Activated CD4-positive, alpha-beta T cell treated with anti-CD3 and anti-CD28 coated beads, Interleukin-2, Interleukin-6, amounts not matched to agents 100 ng/mL and 50 ng/mL, durations not matched to agents 16 hours and 8 hours (primary cell): ENCODE measurements around the gene TUBB1.
"Not testable (repeated sequence)": the region's sequence is repeated elsewhere in the genome, so short reads cannot be mapped to it uniquely, and the experiment has no call there.

Experiments
- DNase-seq: peaks from one replicate; pipeline ENCODE4 v3.0.0-alpha.2; 2020

Gene TUBB1

DNA sequence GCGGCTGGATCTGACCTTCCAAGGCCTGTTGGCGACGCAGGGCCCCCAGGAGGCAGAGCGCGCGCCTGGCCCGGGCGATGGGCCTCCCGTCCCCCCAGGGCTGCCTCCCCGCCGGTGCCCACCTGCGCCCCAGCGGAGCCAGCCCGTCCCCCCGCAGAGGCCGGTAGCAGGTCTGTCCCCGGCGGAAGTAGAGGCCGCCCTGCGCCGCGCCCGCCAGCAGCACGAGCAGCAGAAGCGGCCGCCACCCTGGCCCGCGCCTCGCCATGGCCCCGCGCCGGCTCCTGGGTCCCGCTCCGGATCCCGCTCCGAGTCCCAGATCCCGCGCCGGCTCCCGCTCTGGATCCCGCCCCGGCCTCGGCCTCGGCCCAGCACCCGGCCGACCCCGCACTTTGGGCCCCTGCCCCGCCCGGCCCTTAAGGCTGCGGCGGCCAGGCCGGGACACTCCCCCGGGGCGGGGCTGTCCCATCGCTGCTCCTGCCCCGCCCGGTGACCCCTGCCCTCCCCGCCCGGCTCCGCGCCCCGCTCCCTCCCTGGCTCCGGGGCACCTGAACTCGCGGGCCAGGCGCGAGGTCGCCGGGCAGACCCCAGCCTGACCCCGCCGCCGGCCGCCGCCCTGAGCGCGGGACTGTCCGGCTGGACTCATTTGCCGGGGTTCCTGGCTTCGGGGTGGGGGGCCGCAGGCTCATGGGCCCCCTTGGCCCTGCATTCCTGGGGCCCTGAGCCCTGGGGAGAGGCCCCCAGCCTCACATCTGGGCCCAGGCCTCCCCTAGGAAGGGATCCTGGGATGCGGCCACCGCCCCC, 12.2 kb upstream of the TUBB1 start, which contains the start of gene CTSZ:
CTSZ (minus strand) TSS at position 391 of the 801 bp plus-strand sequence; CDS start at position 265, 126 bp downstream.
- DNase-seq: peak; percentile 43

- DNase-seq: no peak
Measured at GRCh38 chr20:59007665-59008511, 11.3 kb upstream of the TUBB1 start.

- no peak for DNase-seq
Measured at GRCh38 chr20:59008715-59009336, 10.4 kb upstream of the TUBB1 start.

GRCh38 chr20:59010321-59010994, 8.8 kb upstream of the TUBB1 start:
- no peak for DNase-seq

DNA sequence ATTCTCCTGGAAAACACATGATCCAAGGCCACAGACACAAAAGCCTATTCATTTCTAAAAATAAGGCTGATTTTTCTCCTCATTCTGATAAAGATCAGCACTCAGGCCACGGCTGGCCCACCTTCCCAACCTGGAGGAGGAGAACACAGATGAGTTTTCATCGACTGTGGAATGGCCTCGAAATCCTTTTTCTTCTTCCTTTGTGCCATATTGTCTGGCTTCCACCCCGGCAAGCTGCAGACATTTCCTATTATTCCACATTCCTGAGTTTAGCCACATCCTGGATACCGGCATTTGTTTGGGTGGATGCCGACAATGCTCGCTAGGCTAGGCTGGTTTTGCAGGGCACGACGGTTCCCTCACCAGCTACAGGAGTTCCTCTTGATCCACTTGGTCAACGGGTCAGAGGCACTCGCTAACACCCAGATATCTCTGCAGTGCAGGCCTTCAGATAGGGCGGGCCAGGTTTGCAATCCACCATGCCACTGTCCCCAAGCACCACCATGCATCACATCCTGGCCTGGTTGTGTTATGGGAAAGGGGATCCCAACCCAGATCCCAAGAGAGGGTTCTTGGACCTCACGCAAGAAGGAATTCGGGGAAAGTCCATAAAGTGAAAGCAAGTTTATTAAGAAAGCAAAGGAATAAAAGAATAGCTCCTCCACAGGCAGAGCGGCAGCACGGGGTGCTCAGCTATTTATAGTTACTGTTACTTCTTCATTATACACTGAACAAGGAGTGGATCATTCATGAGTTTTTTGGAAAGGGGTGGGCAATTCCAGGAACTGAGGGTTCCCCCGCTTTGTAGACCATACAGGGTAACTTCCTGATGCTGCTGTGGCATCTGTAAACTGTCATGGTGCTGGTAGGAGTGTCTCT, 8.0 kb upstream of the TUBB1 start:
- DNase-seq: no peak

GRCh38 chr20:59011874-59012157, 7.4 kb upstream of the TUBB1 start:
- not testable (repeated sequence) for DNase-seq

DNA sequence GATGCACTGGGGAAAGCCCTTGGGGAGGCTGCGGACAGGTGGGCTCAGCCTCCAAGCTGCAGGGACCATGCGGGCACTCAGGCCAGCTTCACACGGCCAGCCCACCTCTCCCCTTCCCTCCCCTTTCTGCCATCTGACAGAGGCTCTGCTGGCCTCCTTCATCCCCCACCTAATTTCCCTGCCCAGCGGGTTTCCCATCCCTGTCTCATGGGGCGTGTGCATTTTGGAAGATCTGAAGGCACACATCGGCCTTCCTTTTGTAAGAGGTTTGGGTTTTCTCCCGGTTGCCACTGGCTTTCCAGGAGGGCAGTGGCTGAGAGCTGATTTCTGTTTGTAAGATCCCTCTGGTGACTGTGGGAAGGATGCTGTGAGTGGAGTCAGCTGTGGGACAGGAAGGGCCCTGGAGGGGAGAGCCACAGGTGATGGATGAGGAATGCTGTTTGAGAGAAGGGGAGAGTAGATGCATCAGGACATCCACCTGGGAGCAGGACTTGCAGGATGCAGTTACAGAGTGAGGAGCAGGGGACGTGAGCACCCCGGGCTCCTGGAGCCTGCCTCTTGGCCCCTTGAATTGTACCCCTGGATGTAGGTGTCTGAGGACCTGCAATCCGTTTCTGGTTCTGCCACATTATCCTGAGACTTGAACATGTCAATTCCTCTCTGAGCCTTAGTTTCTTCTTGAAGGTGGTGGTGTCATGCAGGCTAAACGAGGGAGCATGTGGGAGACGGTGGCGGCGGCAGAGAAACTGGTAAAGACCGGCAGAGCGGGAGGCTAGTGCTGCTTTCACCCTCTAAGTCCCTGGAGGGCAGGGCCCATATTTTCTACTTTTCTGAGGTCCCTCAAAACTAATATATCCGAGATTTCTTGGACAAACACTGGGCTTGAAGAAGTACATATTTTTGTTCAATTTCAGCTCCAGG, 5.9 kb upstream of the TUBB1 start:
- DNase-seq: no peak

- DNase-seq: no peak
Measured at GRCh38 chr20:59013959-59014608, 5.1 kb upstream of the TUBB1 start.

- no peak for DNase-seq
Measured at GRCh38 chr20:59014680-59015389, 4.4 kb upstream of the TUBB1 start.

- no peak for DNase-seq
Measured at GRCh38 chr20:59015411-59015810, 3.8 kb upstream of the TUBB1 start.

DNA sequence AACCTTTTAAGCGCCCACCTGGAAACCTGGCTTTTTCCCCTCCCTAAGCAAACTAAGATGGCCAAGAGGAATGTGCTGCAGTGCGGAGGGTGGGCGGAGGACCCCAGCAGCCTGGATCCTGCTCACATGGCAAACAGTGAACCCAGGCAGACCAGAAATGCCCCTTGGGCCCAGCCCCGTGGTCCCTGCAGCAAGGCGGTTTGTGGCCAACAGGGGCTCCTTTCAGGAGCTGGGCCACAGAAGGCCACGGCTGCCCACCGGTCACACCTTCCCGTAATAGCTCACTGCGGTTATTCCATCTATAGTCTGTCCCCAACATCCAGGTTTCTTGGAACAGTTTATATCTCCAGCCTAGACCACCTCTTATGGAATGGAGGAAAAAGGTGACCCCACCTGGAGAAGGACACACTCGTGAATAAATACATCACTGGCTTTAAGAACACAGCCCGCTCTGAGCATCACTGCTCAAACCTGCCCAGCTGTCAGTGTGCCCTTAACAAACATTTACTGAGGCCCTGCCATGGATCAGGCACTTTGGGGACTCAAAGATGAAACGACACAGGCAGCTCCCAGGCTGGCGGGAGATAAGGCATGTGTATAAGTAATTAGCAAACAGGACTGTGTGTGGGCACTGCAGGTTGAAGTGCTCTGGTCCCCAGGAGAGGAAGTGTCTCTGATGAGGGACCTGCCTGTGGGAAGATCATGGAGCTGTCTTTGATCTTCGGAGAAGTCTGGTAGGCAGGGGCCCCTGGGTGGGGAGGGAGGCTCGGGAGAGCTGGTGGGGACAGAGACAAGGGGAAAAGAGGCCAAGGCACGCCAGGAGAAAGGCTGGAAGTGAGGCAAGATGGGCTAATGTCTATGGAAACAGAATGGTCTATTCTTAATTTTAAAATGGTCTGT, 3.2 kb upstream of the TUBB1 start:
- no peak for DNase-seq

- no peak for DNase-seq
Measured at GRCh38 chr20:59016795-59017492, 2.3 kb upstream of the TUBB1 start.

DNA sequence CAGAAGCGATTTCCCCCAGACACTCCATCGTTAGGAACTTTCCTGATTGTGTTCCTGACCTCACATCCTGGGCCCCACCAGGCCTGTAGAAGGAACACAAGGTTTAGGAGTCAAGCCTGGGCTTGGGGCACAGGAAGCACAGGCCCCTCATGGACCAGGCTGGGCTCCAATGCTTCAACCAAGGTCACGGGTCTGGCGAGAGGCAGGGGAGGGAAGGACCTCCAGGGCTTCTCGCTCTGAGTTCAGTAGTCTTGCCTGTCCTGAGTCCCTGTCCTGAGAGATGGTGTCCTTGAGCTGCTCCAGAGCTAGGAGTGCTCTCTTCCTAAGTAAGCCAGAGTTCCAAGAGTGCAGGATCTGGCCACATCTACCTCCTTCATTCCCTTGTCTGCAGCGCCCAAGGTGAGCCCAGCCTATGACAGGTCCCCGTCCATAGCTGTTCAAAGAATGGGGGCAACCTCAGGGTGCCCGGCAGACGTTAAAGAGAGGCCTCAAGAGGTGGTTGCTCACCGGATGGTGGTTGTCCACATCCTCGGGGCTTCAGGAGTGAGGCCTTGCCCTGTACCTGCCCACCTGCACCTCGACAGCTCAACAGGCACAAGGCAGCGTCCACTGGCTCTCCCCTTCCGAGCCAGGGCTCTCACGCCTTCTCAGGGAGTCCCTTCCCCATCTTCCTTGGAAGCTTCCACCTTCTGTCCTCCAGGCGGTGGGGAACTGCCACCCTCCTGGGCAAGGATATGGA, 1.6 kb upstream of the TUBB1 start:
- DNase-seq: no peak

GRCh38 chr20:59018817-59019216, 412 bp upstream of the TUBB1 start:
- DNase-seq: no peak

GRCh38 chr20:59020938-59021551, 1.8 kb downstream of the TUBB1 start:
- DNase-seq: no peak

GRCh38 chr20:59022754-59023153, 3.5 kb downstream of the TUBB1 start:
- DNase-seq: no peak

DNA sequence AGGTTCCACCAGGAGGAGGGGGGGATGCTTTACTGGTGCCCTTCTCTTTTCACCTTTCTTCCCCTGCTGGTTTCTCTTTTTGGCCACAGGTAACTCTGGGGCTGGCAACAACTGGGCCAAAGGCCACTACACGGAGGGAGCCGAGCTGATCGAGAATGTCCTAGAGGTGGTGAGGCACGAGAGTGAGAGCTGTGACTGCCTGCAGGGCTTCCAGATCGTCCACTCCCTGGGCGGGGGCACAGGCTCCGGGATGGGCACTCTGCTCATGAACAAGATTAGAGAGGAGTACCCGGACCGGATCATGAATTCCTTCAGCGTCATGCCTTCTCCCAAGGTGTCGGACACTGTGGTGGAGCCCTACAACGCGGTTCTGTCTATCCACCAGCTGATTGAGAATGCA, 4.4 kb downstream of the TUBB1 start:
- no peak for DNase-seq
